ENCODE results near the gene CWC25. TPM values are rescaled to one million over a fixed set of nuclear protein-coding genes. Genes with fewer than 3 reads are reported as not detected.

Gene CWC25
- total and polyA plus RNA-seq, 2 of the 13 experiments (the other 11 are each of a cell fraction or from before 2014, with no cell fraction given): 15.6 to 22.7 TPM

DNA sequence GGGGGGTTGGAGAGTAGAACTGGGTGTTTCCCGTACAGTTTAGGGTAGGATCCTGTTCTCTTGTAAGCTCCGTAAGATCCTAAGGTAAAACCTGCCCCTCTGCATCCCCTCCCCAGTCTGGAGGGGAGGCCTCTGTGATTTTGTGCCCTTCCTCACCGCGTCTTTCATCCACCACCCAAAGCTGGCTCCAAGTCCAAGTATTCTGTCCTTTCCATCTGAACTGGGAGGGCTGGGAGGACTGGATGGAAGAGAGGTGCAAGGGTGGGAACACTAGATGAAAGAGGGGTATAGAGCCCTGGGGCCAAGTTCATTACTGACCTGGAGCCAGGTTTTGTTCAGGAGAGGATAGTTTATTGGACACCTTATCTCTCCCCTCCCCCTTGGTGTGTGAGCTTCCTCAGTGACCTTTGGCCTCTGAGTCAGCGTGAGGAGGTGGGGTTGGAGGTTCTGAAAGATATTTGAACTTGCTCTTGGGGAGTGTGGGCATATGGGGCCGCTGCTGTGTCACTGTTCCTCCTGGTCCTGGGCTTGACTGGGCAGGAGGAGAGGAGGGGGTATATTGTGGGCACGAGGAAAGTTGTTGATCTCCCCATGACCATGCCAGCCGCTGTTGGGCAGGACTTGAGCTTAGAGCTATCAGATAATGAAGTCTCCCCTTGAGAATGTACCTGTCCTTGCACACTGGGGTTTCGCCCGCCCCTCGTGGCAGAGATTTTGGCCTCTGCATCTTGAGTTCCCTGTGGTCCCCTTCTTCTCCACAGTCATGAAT, 46.3 kb upstream of the CWC25 start:
- Histone ChIP-seq H3K27me3 (ENCODE audit: control insufficient read depth in 1 of 2, insufficient read depth in 2 of 2, low read length in 2 of 2) (peaks cover 0 to 2% of the 10 kb centered on the region in 2 experiments; a peak in 2 of 5 replicates), H3K9me3 (ENCODE audit: low read length) (no peaks in the 10 kb centered on the region), H3K27ac (ENCODE audit: extremely low read length, insufficient read depth, low read length) (peak overlapping the region; percentile 76), H3K4me3 (replicated peaks in 1 of 3; ENCODE audit: insufficient read depth in 1 of 3, low read depth in 2 of 3, low read length in 3 of 3) (peak overlapping the region; percentile 96 to 99 (median 98)), H4K20me1 (ENCODE audit: insufficient read depth, low read length) (peaks cover 43% of the 10 kb centered on the region), H3K79me2 (ENCODE audit: insufficient read depth, low read length) (peaks cover 59% of the 10 kb centered on the region), H3K4me2 (ENCODE audit: low read depth, low read length) (peak overlapping the region; percentile 87), H2AFZ (ENCODE audit: low read length) (no peak overlapping the region), H3K36me3 (replicated peaks in 1 of 2; ENCODE audit: control insufficient read depth in 1 of 2, insufficient read depth in 2 of 2, low read length in 2 of 2) (peaks cover 5 to 21% of the 10 kb centered on the region in 2 experiments; a peak in 4 of 5 replicates), H3K4me1 (ENCODE audit: insufficient read depth, low read length) (peaks cover 48% of the 10 kb centered on the region), H3K9ac (ENCODE audit: insufficient read depth, low read depth, low read length) (peak overlapping the region; percentile 87)
- DNase-seq (ENCODE audit: low spot score): peak; percentile 98
- BruUV-seq (replicated peaks): no TSS peak
- ChIA-PET POLR2A (interaction anchor here (0.6 to 7.3 kb wide), 25 partner anchors 10 to 1333 kb away, joined by 3 to 175 read pairs (median 9); partner anchors contain the start of genes CWC25, LASP1NB, MED1 and PIP4K2B), CTCF (ENCODE audit: low intra/inter-chr PET ratio, low total read pairs) (interaction anchor here (1.8 kb wide), 1 partner anchor 44 kb away, joined by 3 read pairs; no protein-coding TSS in a partner anchor)
- WGBS (ENCODE audit: low lambda C conversion rate): 16% methylated on average over 11 of the region's 11 CpGs
- peak; percentile 99 for FAIRE-seq
- peak; percentile 31 for ATAC-seq
- in situ Hi-C loops (cut with HindIII; ENCODE audit: extremely low pct_ligation_motif_present, low pct_unique_long_range_greater_than_20kb) (no loop called here), intact Hi-C loops (cut with micrococcal nuclease; ENCODE audit: unreplicated experiment) (loop anchor here (5.0 kb wide), 2 partner anchors 46 to 281 kb away; partner anchors contain the start of gene PLXDC1)
- TF ChIP-seq ZNF562 (CRISPR knock-in tag; IDR thresholded peaks at IDR 0.05; ENCODE audit: borderline replicate concordance) (no peak), FOXA1 (IDR thresholded peaks at IDR 0.05) (no peak), FOXA1 (CRISPR knock-in tag; IDR thresholded peaks at IDR 0.05) (peak; percentile 55; the same call in 1 of the 2 replicates), ZBTB8A (CRISPR knock-in tag; IDR thresholded peaks at IDR 0.05; ENCODE audit: borderline replicate concordance, low read depth) (no peak), ZNF790 (CRISPR knock-in tag; IDR thresholded peaks at IDR 0.05; ENCODE audit: borderline replicate concordance) (no peak), ZNF432 (CRISPR knock-in tag; IDR thresholded peaks at IDR 0.05; ENCODE audit: borderline replicate concordance) (no peak), CREB1 (IDR thresholded peaks at IDR 0.05) (no peak), CREB1 (CRISPR knock-in tag; IDR thresholded peaks at IDR 0.05) (peak; percentile 72), PAX8 (CRISPR knock-in tag; IDR thresholded peaks at IDR 0.05; ENCODE audit: borderline replicate concordance) (no peak), IRX3 (CRISPR knock-in tag; IDR thresholded peaks at IDR 0.05; ENCODE audit: borderline replicate concordance, low read depth) (no peak), ISX (CRISPR knock-in tag; conservative IDR thresholded peaks at IDR 0.05) (no peak), CENPT (CRISPR knock-in tag; IDR thresholded peaks at IDR 0.05; ENCODE audit: low read depth) (no peak), NCOA5 (CRISPR knock-in tag; IDR thresholded peaks at IDR 0.05) (no peak), ASH2L (IDR thresholded peaks at IDR 0.05; ENCODE audit: insufficient read length, low read depth, low read length) (peak; percentile 43), NFYB (CRISPR knock-in tag; IDR thresholded peaks at IDR 0.05) (no peak)
- TF ChIP-seq, protein P1, sequence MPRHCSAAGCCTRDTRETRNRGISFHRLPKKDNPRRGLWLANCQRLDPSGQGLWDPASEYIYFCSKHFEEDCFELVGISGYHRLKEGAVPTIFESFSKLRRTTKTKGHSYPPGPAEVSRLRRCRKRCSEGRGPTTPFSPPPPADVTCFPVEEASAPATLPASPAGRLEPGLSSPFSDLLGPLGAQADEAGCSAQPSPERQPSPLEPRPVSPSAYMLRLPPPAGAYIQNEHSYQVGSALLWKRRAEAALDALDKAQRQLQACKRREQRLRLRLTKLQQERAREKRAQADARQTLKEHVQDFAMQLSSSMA (CRISPR knock-in tag; IDR thresholded peaks at IDR 0.05): no peak
- TF ChIP-seq, protein P2, sequence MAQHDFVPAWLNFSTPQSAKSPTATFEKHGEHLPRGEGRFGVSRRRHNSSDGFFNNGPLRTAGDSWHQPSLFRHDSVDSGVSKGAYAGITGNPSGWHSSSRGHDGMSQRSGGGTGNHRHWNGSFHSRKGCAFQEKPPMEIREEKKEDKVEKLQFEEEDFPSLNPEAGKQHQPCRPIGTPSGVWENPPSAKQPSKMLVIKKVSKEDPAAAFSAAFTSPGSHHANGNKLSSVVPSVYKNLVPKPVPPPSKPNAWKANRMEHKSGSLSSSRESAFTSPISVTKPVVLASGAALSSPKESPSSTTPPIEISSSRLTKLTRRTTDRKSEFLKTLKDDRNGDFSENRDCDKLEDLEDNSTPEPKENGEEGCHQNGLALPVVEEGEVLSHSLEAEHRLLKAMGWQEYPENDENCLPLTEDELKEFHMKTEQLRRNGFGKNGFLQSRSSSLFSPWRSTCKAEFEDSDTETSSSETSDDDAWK (CRISPR knock-in tag; IDR thresholded peaks at IDR 0.05): no peak
- TF ChIP-seq, protein P3, sequence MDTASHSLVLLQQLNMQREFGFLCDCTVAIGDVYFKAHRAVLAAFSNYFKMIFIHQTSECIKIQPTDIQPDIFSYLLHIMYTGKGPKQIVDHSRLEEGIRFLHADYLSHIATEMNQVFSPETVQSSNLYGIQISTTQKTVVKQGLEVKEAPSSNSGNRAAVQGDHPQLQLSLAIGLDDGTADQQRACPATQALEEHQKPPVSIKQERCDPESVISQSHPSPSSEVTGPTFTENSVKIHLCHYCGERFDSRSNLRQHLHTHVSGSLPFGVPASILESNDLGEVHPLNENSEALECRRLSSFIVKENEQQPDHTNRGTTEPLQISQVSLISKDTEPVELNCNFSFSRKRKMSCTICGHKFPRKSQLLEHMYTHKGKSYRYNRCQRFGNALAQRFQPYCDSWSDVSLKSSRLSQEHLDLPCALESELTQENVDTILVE (CRISPR knock-in tag; IDR thresholded peaks at IDR 0.05): no peak

Data from HepG2 (cell line).